H9 (cell line): ENCODE measurements around the gene NEK8. TPM values are rescaled to one million over a fixed set of nuclear protein-coding genes. Genes with fewer than 3 reads are reported as not detected.

Experiments used
- DNase-seq: peaks from one replicate; pipeline ENCODE4 v3.0.0-alpha.2; 2017
- H2AFZ ChIP-seq: one replicate; pipeline ENCODE4 v1.6.1; 2013; ENCODE audit warnings: mild to moderate bottlenecking, low read length, control low read depth, moderate library complexity
- H2AK5ac ChIP-seq: 2 replicates; pipeline ENCODE4 v1.6.1; 2013; ENCODE audit warnings: low read length, control low read depth, mixed read lengths; ENCODE audit not compliant: insufficient read length
- H2BK120ac ChIP-seq: one replicate; pipeline ENCODE4 v1.6.1; 2013; ENCODE audit warnings: low read depth, mild to moderate bottlenecking, low read length, control low read depth, inconsistent platforms; ENCODE audit not compliant: poor library complexity, severe bottlenecking
- H2BK12ac ChIP-seq: 2 replicates; pipeline ENCODE4 v1.6.1; 2013; ENCODE audit warnings: low read length, control low read depth, mixed read lengths, low read depth; ENCODE audit not compliant: insufficient read length
- H2BK15ac ChIP-seq: 2 replicates; pipeline ENCODE4 v1.6.1; 2013; ENCODE audit warnings: low read depth, low read length, control low read depth
- H2BK20ac ChIP-seq: one replicate; pipeline ENCODE4 v1.6.1; 2013; ENCODE audit warnings: low read depth, mild to moderate bottlenecking, low read length, control low read depth, inconsistent platforms; ENCODE audit not compliant: poor library complexity, severe bottlenecking
- H2BK5ac ChIP-seq: 2 replicates; pipeline ENCODE4 v1.6.1; 2013; ENCODE audit warnings: low read length, control low read depth, mixed read lengths; ENCODE audit not compliant: insufficient read length
- H3K14ac ChIP-seq: 2 replicates; pipeline ENCODE4 v1.6.1; 2013; ENCODE audit warnings: low read length, control low read depth; ENCODE audit not compliant: insufficient read depth
- H3K18ac ChIP-seq: 2 replicates; pipeline ENCODE4 v1.6.1; 2013; ENCODE audit warnings: low read depth, mild to moderate bottlenecking, mixed read lengths, low read length, control low read depth; ENCODE audit not compliant: insufficient read length
- H3K23ac ChIP-seq: 2 replicates; pipeline ENCODE4 v1.6.1; 2013; ENCODE audit warnings: low read length, control low read depth, mixed read lengths, low read depth; ENCODE audit not compliant: insufficient read length
- H3K23me2 ChIP-seq: 2 replicates; pipeline ENCODE4 v1.6.1; 2013; ENCODE audit warnings: low read depth, mild to moderate bottlenecking, mixed read lengths, low read length, control low read depth; ENCODE audit not compliant: insufficient read length, poor library complexity, severe bottlenecking
- H3K27ac ChIP-seq: 2 replicates; pipeline ENCODE4 v1.5.1; 2013; ENCODE audit warnings: low read length, control low read depth, mixed read lengths, low read depth; ENCODE audit not compliant: insufficient read length
- H3K27me3 ChIP-seq: 2 replicates; pipeline ENCODE4 v1.6.1; 2013; ENCODE audit warnings: low read length, control low read depth, inconsistent platforms; ENCODE audit not compliant: insufficient read depth
- H3K4ac ChIP-seq: 2 replicates; pipeline ENCODE4 v1.6.1; 2013; ENCODE audit warnings: low read depth, mild to moderate bottlenecking, control low read depth, inconsistent platforms, low read length, moderate library complexity
- H3K4me1 ChIP-seq: 2 replicates; pipeline ENCODE4 v1.6.1; 2013; ENCODE audit warnings: low read length, control low read depth, inconsistent platforms; ENCODE audit not compliant: insufficient read depth
- H3K4me2 ChIP-seq: 2 replicates; pipeline ENCODE4 v1.6.1; 2013; ENCODE audit warnings: low read length, control low read depth, mixed read lengths; ENCODE audit not compliant: insufficient read length, insufficient read depth
- H3K56ac ChIP-seq: 2 replicates; pipeline ENCODE4 v1.6.1; 2013; ENCODE audit warnings: low read depth, mild to moderate bottlenecking, mixed read lengths, low read length, control low read depth; ENCODE audit not compliant: insufficient read length
- H3K79me1 ChIP-seq: 2 replicates; pipeline ENCODE4 v1.6.1; 2013; ENCODE audit warnings: low read depth, mild to moderate bottlenecking, moderate library complexity, low read length, control low read depth, inconsistent platforms; ENCODE audit not compliant: insufficient read depth, poor library complexity, severe bottlenecking
- H3K79me2 ChIP-seq: 2 replicates; pipeline ENCODE4 v1.6.1; 2013; ENCODE audit warnings: low read length, control low read depth, inconsistent platforms; ENCODE audit not compliant: insufficient read depth
- H3K9ac ChIP-seq: 2 replicates; pipeline ENCODE4 v1.6.1; 2013; ENCODE audit warnings: low read length, control low read depth, mixed read lengths; ENCODE audit not compliant: insufficient read length; ENCODE audit errors: extremely low read depth
- H3K9me3 ChIP-seq: one replicate; pipeline ENCODE4 v1.6.1; 2013; ENCODE audit warnings: low read depth, low read length, inconsistent platforms; ENCODE audit not compliant: control insufficient read depth
- H3T11ph ChIP-seq: one replicate; pipeline ENCODE4 v1.6.1; 2013; ENCODE audit warnings: mild to moderate bottlenecking, low read length, control low read depth, inconsistent platforms
- H4K20me1 ChIP-seq: one replicate; pipeline ENCODE4 v1.6.1; 2013; ENCODE audit not compliant: control insufficient read depth, insufficient read length, insufficient read depth
- H4K5ac ChIP-seq: 2 replicates; pipeline ENCODE4 v1.6.1; 2013; ENCODE audit warnings: low read depth, mild to moderate bottlenecking, mixed read lengths, low read length, control low read depth; ENCODE audit not compliant: insufficient read length
- H4K8ac ChIP-seq: replicated peaks from 2 replicates; pipeline ENCODE4 v1.6.1; 2013; ENCODE audit warnings: low read length, control low read depth, mixed read lengths, low read depth; ENCODE audit not compliant: insufficient read length
- H4K91ac ChIP-seq: 2 replicates; pipeline ENCODE4 v1.6.1; 2013; ENCODE audit warnings: low read depth, mild to moderate bottlenecking, moderate library complexity, mixed read lengths, low read length, control low read depth; ENCODE audit not compliant: insufficient read length
- H3K27ac Mint-ChIP-seq, 3 experiments: 2 replicates in 2 of 3; 3 replicates in 1 of 3; pipeline ENCODE4 v1.8.0; 2020 to 2021; ENCODE audit warnings: mixed read lengths in 3 of 3, mild to moderate bottlenecking in 1 of 3, moderate library complexity in 1 of 3
- H3K27me3 Mint-ChIP-seq: 2 replicates; pipeline ENCODE4 v1.8.0; 2021; ENCODE audit warnings: low read depth, mild to moderate bottlenecking, moderate library complexity, mixed read lengths
- H3K36me3 Mint-ChIP-seq, 3 experiments: 2 replicates in 2 of 3; 3 replicates in 1 of 3; pipeline ENCODE4 v1.8.0; 2020 to 2021; ENCODE audit warnings: low read depth in 3 of 3, mixed read lengths in 3 of 3; ENCODE audit not compliant: insufficient read depth in 1 of 3
- H3K4me1 Mint-ChIP-seq, 2 experiments: 2 replicates each; pipeline ENCODE4 v1.8.0; 2020; ENCODE audit warnings: mixed read lengths in 2 of 2
- H3K4me3 Mint-ChIP-seq, 2 experiments: 2 replicates in 1 of 2; 3 replicates in 1 of 2; pipeline ENCODE4 v1.8.0; 2020 to 2021; ENCODE audit warnings: mild to moderate bottlenecking in 2 of 2, mixed read lengths in 2 of 2, moderate library complexity in 1 of 2
- H3K9me3 Mint-ChIP-seq, 2 experiments: 2 replicates in 1 of 2; 3 replicates in 1 of 2; pipeline ENCODE4 v1.8.0; 2020; ENCODE audit warnings: mild to moderate bottlenecking in 2 of 2, mixed read lengths in 2 of 2, moderate library complexity in 1 of 2
- CTCF ChIP-seq: fragments of 200-600 bp; sonication (generic); conservative IDR thresholded peaks from 3 replicates; pipeline ENCODE4 v1.8.0; 2021; ENCODE audit warnings: antibody characterized with exemption, mild to moderate bottlenecking
- WGBS: extraction: QIAGEN DNeasy Blood & Tissue Kit; methylation state at CpG from one replicate; pipeline ENCODE4 v1.1.7; 2013; ENCODE audit warnings: missing lambda C conversion rate, low lambda C conversion rate, mixed read lengths; ENCODE audit not compliant: insufficient read length; ENCODE audit errors: extremely low coverage; 5-methylcytosine and 5-hydroxymethylcytosine counted together
- long read RNA-seq: library from polyadenylated mRNA; unstranded; transcript quantifications from one replicate; pipeline ENCODE4 v2.0.0, GENCODE V29; 2020
- total RNA-seq: library from RNA; stranded (reverse); gene quantifications from 2 replicates; pipeline ENCODE4 v1.2.1, GENCODE V29; 2021

NEK8 gene
- total RNA-seq, result 16.6 and 18.8 TPM in 2 replicates
- long read RNA-seq, transcript NEK8-201 (15 exons, 3,581 nt), result major isoform, 8 of 50 reads
- long read RNA-seq, partial matches to known transcripts, result 2 of 50 reads
- long read RNA-seq, other reads (novel, unspliced or antisense), result 40 of 50 reads

GRCh38 chr17:28728364-28729200 lies at the start of gene NEK8:
TSS of gene NEK8 (plus strand) at chr17:28728788. CDS start at chr17:28728814, 26 bp downstream.
- Histone ChIP-seq H3K56ac (no peak within 1 kb of the TSS), H3K4me1 (no peaks in the 10 kb centered on the region), H2BK15ac (no peak within 1 kb of the TSS), H3K79me2 (no peaks in the 10 kb centered on the region), H2AFZ (no peak within 1 kb of the TSS), H3K23ac (no peak within 1 kb of the TSS), H3K14ac (peak within 1 kb of the TSS; percentile 82; the same call in 1 of the 2 replicates), H3K9ac (peak within 1 kb of the TSS; percentile 52), H3K27me3 (no peaks in the 10 kb centered on the region), H4K8ac (no peak within 1 kb of the TSS), H2AK5ac (no peak within 1 kb of the TSS), H3K79me1 (no peaks in the 10 kb centered on the region), H2BK12ac (no peak within 1 kb of the TSS), H3K23me2 (peaks cover 20% of the 10 kb centered on the region), H3T11ph (no peak within 1 kb of the TSS), H4K5ac (no peak within 1 kb of the TSS), H4K91ac (no peak within 1 kb of the TSS), H3K18ac (peak within 1 kb of the TSS; percentile 49), H2BK120ac (no peak within 1 kb of the TSS), H2BK20ac (no peak within 1 kb of the TSS), H3K27ac (peak within 1 kb of the TSS; percentile 92), H3K4me2 (peak within 1 kb of the TSS; percentile 78), H2BK5ac (no peak within 1 kb of the TSS), H3K4ac (no peak within 1 kb of the TSS), H3K9me3 (no peaks in the 10 kb centered on the region), H4K20me1 (no peaks in the 10 kb centered on the region)
- H3K4me3 Mint-ChIP-seq, result peak within 1 kb of the TSS; percentile 95 to 96
- WGBS, result no CpG with 5 or more reads among the region's 64 CpGs
- peaks cover 20 to 22% of the 10 kb centered on the region in 2 experiments for H3K4me1 Mint-ChIP-seq
- H3K36me3 Mint-ChIP-seq, result peaks cover 9 to 17% (median 11%) of the 10 kb centered on the region in 3 experiments; a peak in 6 of 7 replicates
- peak; percentile 94 for DNase-seq
- TF ChIP-seq CTCF, result no peak
- peak within 1 kb of the TSS; percentile 98 to 99 (median 99) for H3K27ac Mint-ChIP-seq
- no peaks in the 10 kb centered on the region; a peak in 2 of 5 replicates for H3K9me3 Mint-ChIP-seq
- H3K27me3 Mint-ChIP-seq, result no peaks in the 10 kb centered on the region; the same call in 1 of the 2 replicates
